HCT116 (cell line): ENCODE data around the gene PDE2A. TPM values are rescaled to one million over a fixed set of nuclear protein-coding genes. Genes with fewer than 3 reads are reported as not detected.

Experiments
- ATAC-seq: fragments of 200-7000 bp; cut with Tn5 transposase; 2 replicates; pipeline ENCODE4 v1.9.1; 2020; ENCODE audit warnings: mild to moderate bottlenecking, moderate library complexity
- BruUV-seq: library from RNA; stranded (reverse); fragments of 400-500 nt; replicated peaks from 2 replicates; lab custom pipeline; 2021; lab: Mats Ljungman, UMichigan
- CTCF ChIA-PET: fragments of 300-600 bp; sonication (Branson Sonifier 250); formaldehyde crosslinking; loops from one replicate; lab custom pipeline; 2021; ENCODE audit warnings: antibody characterized with exemption; lab: Charles Lee
- POLR2A ChIA-PET: fragments of 300-600, 350-600 bp; sonication (Branson Sonifier 250); formaldehyde crosslinking; loops from one replicate; lab custom pipeline; 2021; ENCODE audit warnings: antibody characterized with exemption; lab: Charles Lee
- RAD21 ChIA-PET, 2 experiments: fragments of 300-600 bp; sonication (Branson Sonifier 250); formaldehyde crosslinking; loops; one replicate each; lab custom pipeline; 2023; ENCODE audit warnings: low total read pairs in 2 of 2; ENCODE audit not compliant: uncharacterized antibody in 2 of 2, unreplicated experiment in 2 of 2, low non-redundant PET in 1 of 2; lab: Charles Lee
- DNase-seq: peaks from one replicate; pipeline ENCODE4 v3.0.0-alpha.2; 2010; ENCODE audit warnings: low read depth, low spot score
- H2AFZ ChIP-seq: fragments of 200-600 bp; shearing (Covaris generic), sonication (generic); 2 replicates; pipeline ENCODE4 v1.6.1; 2017; ENCODE audit warnings: low read depth, mixed run types, mixed read lengths, antibody characterized with exemption, low read length; ENCODE audit not compliant: poor library complexity, severe bottlenecking
- H3K27ac ChIP-seq: 2 replicates; pipeline ENCODE4 v1.5.1; 2012; ENCODE audit warnings: low read depth, low read length
- H3K27me3 ChIP-seq: fragments of 200-600 bp; sonication (generic); 2 replicates; pipeline ENCODE4 v1.6.1; 2016; ENCODE audit warnings: mixed run types, low read length, mixed read lengths; ENCODE audit not compliant: insufficient read depth
- H3K36me3 ChIP-seq, 2 experiments: fragments of 200-500 bp in 1 of 2; fragments of 200-600 bp in 1 of 2; sonication (Bioruptor generic) in 1 of 2; sonication (generic) in 1 of 2; 2 replicates each; pipeline versions ENCODE4 v1.5.1 to v1.6.1; 2014 to 2016; ENCODE audit warnings: low read length in 2 of 2, inconsistent platforms in 1 of 2, mixed read lengths in 1 of 2, mixed run types in 1 of 2; ENCODE audit not compliant: insufficient read depth in 2 of 2, control insufficient read depth in 1 of 2
- H3K4me1 ChIP-seq, 2 experiments: fragments of 200-600 bp in 1 of 2; sonication (generic) in 1 of 2; 2 replicates each; pipeline versions ENCODE4 v1.5.1 to v1.6.1; 2012 to 2017; ENCODE audit warnings: low read length in 2 of 2, inconsistent platforms in 1 of 2, mild to moderate bottlenecking in 1 of 2, mixed read lengths in 1 of 2, mixed run types in 1 of 2, moderate library complexity in 1 of 2; ENCODE audit not compliant: insufficient read depth in 2 of 2, control insufficient read depth in 1 of 2
- H3K4me2 ChIP-seq: fragments of 200-600 bp; sonication (generic); 2 replicates; pipeline ENCODE4 v1.6.1; 2017; ENCODE audit warnings: mixed run types, low read length, mixed read lengths
- H3K4me3 ChIP-seq, 2 experiments: fragments of 200-600 bp in 1 of 2; sonication (generic) in 1 of 2; replicated peaks in 1 of 2; 2 replicates each; pipeline ENCODE4 v1.5.1; 2011 to 2016; ENCODE audit warnings: low read length in 2 of 2, control low read depth in 1 of 2, low read depth in 1 of 2, mild to moderate bottlenecking in 1 of 2, mixed read lengths in 1 of 2, mixed run types in 1 of 2
- H3K79me2 ChIP-seq: fragments of 200-600 bp; sonication (generic); 2 replicates; pipeline ENCODE4 v1.6.1; 2017; ENCODE audit warnings: mild to moderate bottlenecking, mixed run types, low read length, moderate library complexity, mixed read lengths; ENCODE audit not compliant: insufficient read depth
- H3K9ac ChIP-seq: fragments of 200-600 bp; sonication (generic); 2 replicates; pipeline ENCODE4 v1.6.1; 2016; ENCODE audit warnings: low read length, mixed read lengths
- H3K9me2 ChIP-seq: fragments of 200-600 bp; sonication (generic), shearing (Covaris generic); 2 replicates; pipeline ENCODE4 v1.6.1; 2017; ENCODE audit warnings: mixed run types, mild to moderate bottlenecking, moderate library complexity; ENCODE audit not compliant: insufficient read depth
- H3K9me3 ChIP-seq, 2 experiments: fragments of 200-500 bp in 1 of 2; fragments of 200-600 bp in 1 of 2; sonication (Bioruptor generic) in 1 of 2; sonication (generic) in 1 of 2; 2 replicates each; pipeline ENCODE4 v1.6.1; 2014 to 2017; ENCODE audit warnings: low read length in 2 of 2, mixed read lengths in 2 of 2, inconsistent platforms in 1 of 2, low read depth in 1 of 2, mild to moderate bottlenecking in 1 of 2, mixed run types in 1 of 2, moderate library complexity in 1 of 2; ENCODE audit not compliant: control insufficient read depth in 1 of 2, insufficient read depth in 1 of 2
- H4K20me1 ChIP-seq: fragments of 200-600 bp; sonication (generic), shearing (Covaris generic); 2 replicates; pipeline ENCODE4 v1.6.1; 2017; ENCODE audit warnings: mixed run types, mild to moderate bottlenecking, moderate library complexity; ENCODE audit not compliant: insufficient read depth
- CBX3 ChIP-seq: IDR thresholded peaks from 2 replicates; pipeline ENCODE4 v1.6.1; 2012; ENCODE audit warnings: low read depth
- CEBPB ChIP-seq: IDR thresholded peaks from 2 replicates; pipeline ENCODE4 v1.6.1; 2012; ENCODE audit warnings: low read depth
- EZH2 ChIP-seq: fragments of 200-600 bp; sonication (generic); IDR thresholded peaks from 2 replicates; pipeline ENCODE4 v1.6.1; 2017; ENCODE audit warnings: antibody characterized with exemption, mixed run types
- POLR2A ChIP-seq: IDR thresholded peaks from 2 replicates; pipeline ENCODE4 v1.7.0; 2011; ENCODE audit warnings: borderline replicate concordance; ENCODE audit not compliant: insufficient read depth, insufficient read length; ENCODE audit errors: extremely low read depth
- RAD21 ChIP-seq: IDR thresholded peaks from 2 replicates; pipeline ENCODE4 v1.6.1; 2012; ENCODE audit warnings: low read depth, mild to moderate bottlenecking
- SIN3A ChIP-seq: IDR thresholded peaks from 2 replicates; pipeline ENCODE4 v1.6.1; 2012; ENCODE audit warnings: low read depth
- SP1 ChIP-seq: IDR thresholded peaks from 2 replicates; pipeline ENCODE4 v1.6.1; 2012; ENCODE audit warnings: low read depth
- TCF7L2 ChIP-seq: IDR thresholded peaks from 2 replicates; pipeline ENCODE4 v1.7.0; 2011; ENCODE audit warnings: borderline replicate concordance, inconsistent platforms; ENCODE audit not compliant: insufficient read depth, insufficient read length; ENCODE audit errors: extremely low read depth
- ZNF274 ChIP-seq: fragments of 200-500 bp; sonication (Bioruptor generic); IDR thresholded peaks from 2 replicates; pipeline ENCODE4 v1.6.1; 2014; ENCODE audit warnings: mild to moderate bottlenecking, low read depth, low read length, inconsistent platforms
- intact Hi-C: fragments of 100-400 bp; cut with micrococcal nuclease; formaldehyde crosslinking; loops from 2 replicates; pipeline ENCODE4 v1.10.0; 2022
- total RNA-seq: library from RNA; stranded (reverse); gene quantifications from one replicate; pipeline ENCODE4 v1.2.1, GENCODE V29; 2021; ENCODE audit not compliant: unreplicated experiment
- TF ChIP-seq, protein P1 (sequence below): IDR thresholded peaks from 2 replicates; pipeline ENCODE4 v1.6.1; 2011; ENCODE audit warnings: mild to moderate bottlenecking, low read length, moderate library complexity; ENCODE audit not compliant: insufficient replicate concordance; ENCODE audit errors: extremely low read depth
- TF ChIP-seq, protein P2 (sequence below): IDR thresholded peaks from 2 replicates; pipeline ENCODE4 v1.6.1; 2012
- TF ChIP-seq, protein P3 (sequence below), 3 experiments: fragments of 200-600 bp in 1 of 3; sonication (generic) in 1 of 3; IDR thresholded peaks in 2 of 3; conservative IDR thresholded peaks in 1 of 3; 2 replicates each; pipeline ENCODE4 v1.5.1; 2012 to 2017; ENCODE audit warnings: low read depth in 2 of 3, low read length in 2 of 3, antibody characterized with exemption in 1 of 3, borderline replicate concordance in 1 of 3, control low read depth in 1 of 3, mild to moderate bottlenecking in 1 of 3, mixed read lengths in 1 of 3, mixed run types in 1 of 3, moderate library complexity in 1 of 3; ENCODE audit not compliant: insufficient read depth in 1 of 3

PDE2A gene
- total RNA-seq, 1 experiment from 2014 or later = 7.6 TPM

DNA sequence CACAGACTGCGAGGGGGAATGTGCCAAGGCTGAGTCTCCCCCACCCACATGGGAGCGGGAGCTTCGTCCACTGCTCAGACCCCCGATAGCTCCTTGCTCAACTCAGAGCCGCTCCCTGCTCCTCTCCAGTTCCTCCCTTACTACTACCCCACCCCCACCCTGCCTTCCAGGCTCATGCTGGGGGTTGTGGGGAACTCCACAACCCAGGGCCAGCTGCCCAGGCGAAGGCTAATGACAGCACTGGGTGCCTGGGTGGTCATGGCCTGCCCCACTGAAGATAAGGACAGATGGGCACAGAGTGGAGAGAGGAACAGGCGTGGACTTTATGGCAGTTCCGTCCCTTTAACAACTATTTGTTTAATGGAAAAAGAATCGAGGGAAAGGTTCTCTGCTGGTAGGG, 73.7 kb downstream of the PDE2A start (continued):
- TF ChIP-seq, protein P1, sequence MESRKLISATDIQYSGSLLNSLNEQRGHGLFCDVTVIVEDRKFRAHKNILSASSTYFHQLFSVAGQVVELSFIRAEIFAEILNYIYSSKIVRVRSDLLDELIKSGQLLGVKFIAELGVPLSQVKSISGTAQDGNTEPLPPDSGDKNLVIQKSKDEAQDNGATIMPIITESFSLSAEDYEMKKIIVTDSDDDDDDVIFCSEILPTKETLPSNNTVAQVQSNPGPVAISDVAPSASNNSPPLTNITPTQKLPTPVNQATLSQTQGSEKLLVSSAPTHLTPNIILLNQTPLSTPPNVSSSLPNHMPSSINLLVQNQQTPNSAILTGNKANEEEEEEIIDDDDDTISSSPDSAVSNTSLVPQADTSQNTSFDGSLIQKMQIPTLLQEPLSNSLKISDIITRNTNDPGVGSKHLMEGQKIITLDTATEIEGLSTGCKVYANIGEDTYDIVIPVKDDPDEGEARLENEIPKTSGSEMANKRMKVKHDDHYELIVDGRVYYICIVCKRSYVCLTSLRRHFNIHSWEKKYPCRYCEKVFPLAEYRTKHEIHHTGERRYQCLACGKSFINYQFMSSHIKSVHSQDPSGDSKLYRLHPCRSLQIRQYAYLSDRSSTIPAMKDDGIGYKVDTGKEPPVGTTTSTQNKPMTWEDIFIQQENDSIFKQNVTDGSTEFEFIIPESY = no peak
- no peak for TF ChIP-seq CEBPB
- TF ChIP-seq SP1 = no peak
- no peak for TF ChIP-seq POLR2A
- no peak for TF ChIP-seq ZNF274
- no peak for TF ChIP-seq EZH2
- TF ChIP-seq SIN3A = no peak
- TF ChIP-seq, protein P2, sequence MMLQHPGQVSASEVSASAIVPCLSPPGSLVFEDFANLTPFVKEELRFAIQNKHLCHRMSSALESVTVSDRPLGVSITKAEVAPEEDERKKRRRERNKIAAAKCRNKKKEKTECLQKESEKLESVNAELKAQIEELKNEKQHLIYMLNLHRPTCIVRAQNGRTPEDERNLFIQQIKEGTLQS = no peak
- no peak for TF ChIP-seq RAD21
- TF ChIP-seq TCF7L2 = no peak

DNA sequence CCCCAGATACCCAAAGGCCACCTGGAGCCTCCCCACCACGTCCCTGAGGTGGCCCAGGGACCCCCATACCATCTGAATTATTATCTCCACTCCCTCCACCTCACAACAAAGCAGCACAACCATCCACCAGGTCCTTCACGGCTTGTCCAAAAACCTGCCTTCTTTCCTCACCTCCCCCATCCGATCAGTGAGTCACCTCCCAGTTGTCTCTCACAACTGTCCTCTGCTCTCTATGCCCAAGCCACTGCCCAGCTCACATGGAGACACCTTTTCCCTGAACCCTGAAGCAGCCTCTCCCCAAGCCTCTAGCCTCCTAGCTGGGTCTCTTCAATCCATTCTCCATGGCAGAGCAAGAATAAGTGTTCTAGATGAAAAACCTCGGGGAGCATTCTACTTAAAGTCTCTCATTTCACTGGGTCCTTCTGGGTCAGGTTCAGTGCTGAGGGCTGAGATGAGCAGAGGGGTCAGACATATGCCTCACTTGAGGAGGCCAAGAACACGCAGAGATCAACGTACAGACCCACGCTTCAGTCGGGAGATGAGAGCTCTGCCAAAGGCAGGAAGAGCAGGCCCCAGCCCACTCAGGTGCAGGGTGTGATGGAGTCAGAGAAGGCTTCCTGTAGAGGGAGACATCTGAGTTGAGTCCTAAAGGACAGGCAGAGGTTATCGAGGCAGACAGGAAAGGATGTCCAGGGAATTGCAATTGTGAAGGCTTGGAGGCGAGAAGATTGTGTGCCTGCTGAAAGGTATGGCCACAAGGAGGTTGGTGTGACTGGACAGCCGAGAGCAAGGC, 74.7 kb downstream of the PDE2A start:
- BruUV-seq = no TSS peak
- Histone ChIP-seq H3K27me3 (no peaks in the 10 kb centered on the region), H3K79me2 (no peaks in the 10 kb centered on the region), H2AFZ (no peak overlapping the region), H3K4me3 (no peak overlapping the region), H3K9me3 (no peaks in the 10 kb centered on the region), H3K9me2 (no peaks in the 10 kb centered on the region), H3K4me2 (peak overlapping the region; percentile 42), H3K9ac (no peak overlapping the region), H3K27ac (no peak overlapping the region), H3K36me3 (no peaks in the 10 kb centered on the region), H3K4me1 (peaks cover 0 to 15% of the 10 kb centered on the region in 2 experiments; a peak in 2 of 4 replicates), H4K20me1 (no peaks in the 10 kb centered on the region)
- TF ChIP-seq CBX3 = no peak
- TF ChIP-seq, protein P3, sequence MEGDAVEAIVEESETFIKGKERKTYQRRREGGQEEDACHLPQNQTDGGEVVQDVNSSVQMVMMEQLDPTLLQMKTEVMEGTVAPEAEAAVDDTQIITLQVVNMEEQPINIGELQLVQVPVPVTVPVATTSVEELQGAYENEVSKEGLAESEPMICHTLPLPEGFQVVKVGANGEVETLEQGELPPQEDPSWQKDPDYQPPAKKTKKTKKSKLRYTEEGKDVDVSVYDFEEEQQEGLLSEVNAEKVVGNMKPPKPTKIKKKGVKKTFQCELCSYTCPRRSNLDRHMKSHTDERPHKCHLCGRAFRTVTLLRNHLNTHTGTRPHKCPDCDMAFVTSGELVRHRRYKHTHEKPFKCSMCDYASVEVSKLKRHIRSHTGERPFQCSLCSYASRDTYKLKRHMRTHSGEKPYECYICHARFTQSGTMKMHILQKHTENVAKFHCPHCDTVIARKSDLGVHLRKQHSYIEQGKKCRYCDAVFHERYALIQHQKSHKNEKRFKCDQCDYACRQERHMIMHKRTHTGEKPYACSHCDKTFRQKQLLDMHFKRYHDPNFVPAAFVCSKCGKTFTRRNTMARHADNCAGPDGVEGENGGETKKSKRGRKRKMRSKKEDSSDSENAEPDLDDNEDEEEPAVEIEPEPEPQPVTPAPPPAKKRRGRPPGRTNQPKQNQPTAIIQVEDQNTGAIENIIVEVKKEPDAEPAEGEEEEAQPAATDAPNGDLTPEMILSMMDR (IDR thresholded peaks at IDR 0.05 in 2 of 3, conservative IDR thresholded peaks at IDR 0.05 in 1 of 3; ENCODE audit: borderline replicate concordance in 1 of 3, insufficient read depth in 1 of 3, low read depth in 2 of 3, low read length in 2 of 3) = peak in 1 of 3 experiments; percentile 19; a peak in 1 of 6 replicates
- intact Hi-C loops = loop anchor here (1.0 kb wide), 1 partner anchor 44 kb away; no protein-coding TSS in a partner anchor
- ChIA-PET RAD21 (interaction anchor here in 1 of 2 experiments (0.8 to 1.4 kb wide), 3 partner anchors 13 to 84 kb away, joined by 4 to 11 read pairs (median 7); no protein-coding TSS in a partner anchor), CTCF (interaction anchor here (1.0 to 2.2 kb wide), 18 partner anchors 9 to 169 kb away, joined by 3 to 31 read pairs (median 4); no protein-coding TSS in a partner anchor), POLR2A (no interaction called here)
- DNase-seq (no peak), ATAC-seq (peak; percentile 70)
